Amniotic stem cell (primary cell): Measurements from ENCODE around the gene PSMB5.

ENCODE experiments used
- DNase-seq: peaks from one replicate; lab custom pipeline; 2025; lab: John Stamatoyannopoulos, UW

PSMB5 gene

DNA sequence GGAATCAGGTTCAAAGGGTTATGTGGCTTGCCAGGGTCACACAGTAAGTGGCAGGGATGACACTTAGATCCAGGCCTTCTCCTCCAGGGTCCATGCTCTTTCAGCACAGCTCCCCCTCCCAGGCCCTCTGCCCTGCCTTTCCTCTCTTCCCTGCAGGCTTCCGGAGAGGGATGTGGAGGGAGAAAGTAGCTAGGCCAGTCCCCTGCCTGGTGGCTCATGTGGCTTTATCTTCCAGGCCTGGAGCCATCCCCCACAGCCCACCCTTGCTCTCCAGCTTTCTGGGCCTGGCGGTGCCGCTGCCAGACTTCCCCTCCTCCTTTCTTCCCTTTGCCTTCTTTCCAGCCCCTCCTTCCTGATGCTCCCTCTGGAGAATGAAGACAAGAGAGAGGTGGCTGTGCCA, 9.1 kb upstream of the PSMB5 start:
- DNase-seq: no peak

DNA sequence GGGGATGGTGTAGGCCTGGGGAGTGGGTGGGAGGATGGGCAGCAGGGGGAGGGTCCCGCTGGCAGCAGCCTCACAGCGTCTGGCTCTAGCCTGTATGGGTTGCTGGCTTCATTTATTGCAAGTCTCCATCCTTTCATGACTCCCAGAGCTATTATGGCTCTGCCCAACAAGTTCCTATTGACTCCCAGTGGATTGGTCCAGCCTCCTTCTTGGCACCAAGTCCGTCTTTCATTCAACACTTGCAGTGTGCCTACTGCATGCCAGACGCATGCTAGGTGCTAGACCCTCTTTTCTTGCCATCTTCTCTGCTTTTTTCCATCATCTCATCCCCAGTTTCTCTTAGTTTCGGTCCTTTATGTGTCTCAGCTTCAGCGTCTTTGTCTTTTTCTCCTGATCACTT, 8.4 kb upstream of the PSMB5 start:
- DNase-seq: no peak

GRCh38 chr14:23042162-23042965, 7.7 kb upstream of the PSMB5 start, which contains the start of gene PSMB11:
PSMB11 (plus strand) TSS chr14:23042212; CDS start chr14:23042226, 14 bp downstream.
- no peak for DNase-seq

DNA sequence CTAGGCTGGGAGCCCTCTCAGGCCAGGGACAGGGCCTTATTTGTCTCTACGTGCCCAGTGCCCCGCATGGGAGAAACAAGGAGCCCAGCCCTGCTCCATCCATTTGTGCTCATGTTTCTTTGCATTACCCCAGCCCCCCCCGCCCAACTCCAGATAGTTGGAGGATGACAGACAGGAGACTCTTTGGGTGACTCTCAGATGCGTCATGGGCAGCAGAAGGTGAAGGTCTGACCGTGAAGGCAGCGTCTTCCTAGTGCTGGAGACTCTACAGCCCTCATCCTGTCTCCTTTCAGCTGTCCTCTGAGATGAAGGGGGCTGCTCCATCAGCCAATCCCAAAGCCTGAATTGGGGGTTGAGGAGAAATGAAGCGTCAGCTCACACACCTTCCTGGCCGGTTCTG, 7.0 kb upstream of the PSMB5 start:
- DNase-seq: no peak

- no peak for DNase-seq
These were observed 5.4 kb upstream of the PSMB5 start for GRCh38 chr14:23040100-23040499.

DNA sequence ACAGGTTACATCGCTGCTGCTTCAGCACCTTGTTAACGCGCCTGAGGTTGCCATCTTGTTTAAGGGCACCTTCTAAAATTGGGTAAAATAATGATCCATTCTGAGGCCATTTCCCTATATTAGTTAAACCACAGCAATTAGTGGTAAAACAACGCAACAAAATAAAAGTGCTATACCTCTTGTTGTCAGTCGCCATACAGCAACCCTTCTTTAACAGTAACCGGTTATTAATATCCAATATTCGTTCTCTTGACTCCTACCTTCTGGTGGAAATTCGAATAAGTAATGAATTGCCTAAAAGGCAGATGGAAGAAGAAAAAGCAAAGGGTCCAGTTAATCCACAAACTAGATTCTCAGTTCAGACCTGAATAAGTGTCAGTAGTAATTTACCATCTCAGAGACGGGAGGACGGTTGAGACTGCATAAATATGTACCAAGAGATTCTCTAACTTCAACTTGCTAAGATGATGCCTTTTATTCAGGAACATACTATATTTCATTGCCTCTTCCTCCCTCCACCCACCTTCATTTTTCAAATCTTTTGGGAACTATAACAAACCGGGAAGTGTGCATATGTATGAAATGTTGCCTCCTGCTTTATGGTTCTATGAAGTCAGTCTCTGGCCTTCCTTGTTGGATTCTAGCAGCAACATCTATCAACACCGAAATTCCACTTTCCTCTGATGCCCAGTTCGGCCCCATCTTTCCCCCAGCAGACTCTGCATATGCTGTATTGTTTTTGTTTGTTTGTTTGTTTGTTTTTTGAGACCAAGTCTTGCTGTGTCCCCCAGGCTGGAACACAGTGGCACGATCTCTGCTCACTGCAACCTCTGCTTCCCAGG, 824 bp upstream of the PSMB5 start:
- no peak for DNase-seq

- DNase-seq: no peak
These were observed 751 bp downstream of the PSMB5 start for GRCh38 chr14:23033801-23034497.

- no peak for DNase-seq
These were observed 1.4 kb downstream of the PSMB5 start for GRCh38 chr14:23033251-23033727.

DNA sequence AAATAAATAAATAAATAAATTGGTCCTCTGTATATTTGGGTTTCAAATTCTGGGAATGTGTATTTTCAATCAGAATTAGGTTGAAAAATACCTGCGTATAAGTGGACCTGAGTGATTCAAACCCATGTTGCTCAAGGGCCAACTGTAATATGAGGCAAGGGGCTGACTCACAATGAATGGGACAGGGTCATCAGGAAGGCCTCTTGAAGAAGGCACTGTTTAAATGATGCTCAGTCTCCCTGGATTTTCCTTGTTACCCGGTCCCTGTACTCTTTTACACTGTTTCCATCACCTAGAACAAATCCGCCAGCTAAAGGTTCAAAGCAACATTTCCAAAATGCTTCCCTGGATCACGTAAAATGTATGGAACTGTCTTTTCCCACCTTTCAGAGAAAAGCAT, 3.8 kb downstream of the PSMB5 start:
- no peak for DNase-seq

DNA sequence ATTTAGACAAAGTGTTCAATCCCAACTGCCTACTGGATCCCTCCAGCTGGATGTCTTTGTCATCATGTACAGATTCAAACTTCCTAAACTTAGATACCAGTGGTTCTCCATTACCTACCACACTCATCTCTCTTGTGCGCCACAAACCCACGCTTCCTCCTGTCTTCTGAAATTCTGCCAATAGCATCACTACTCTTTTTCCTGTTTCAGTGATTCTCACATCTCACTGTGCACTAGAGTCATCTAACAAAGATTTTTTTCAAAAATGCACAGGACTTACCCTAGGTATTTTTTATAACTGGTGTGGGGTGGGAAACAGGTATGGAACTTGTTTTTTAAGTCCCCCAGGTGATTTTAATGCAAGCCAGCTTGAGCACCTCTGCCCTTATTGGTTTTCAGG, 5.9 kb downstream of the PSMB5 start:
- DNase-seq: no peak

- DNase-seq: no peak
These were observed 9.4 kb downstream of the PSMB5 start for GRCh38 chr14:23025151-23025814.

DNA sequence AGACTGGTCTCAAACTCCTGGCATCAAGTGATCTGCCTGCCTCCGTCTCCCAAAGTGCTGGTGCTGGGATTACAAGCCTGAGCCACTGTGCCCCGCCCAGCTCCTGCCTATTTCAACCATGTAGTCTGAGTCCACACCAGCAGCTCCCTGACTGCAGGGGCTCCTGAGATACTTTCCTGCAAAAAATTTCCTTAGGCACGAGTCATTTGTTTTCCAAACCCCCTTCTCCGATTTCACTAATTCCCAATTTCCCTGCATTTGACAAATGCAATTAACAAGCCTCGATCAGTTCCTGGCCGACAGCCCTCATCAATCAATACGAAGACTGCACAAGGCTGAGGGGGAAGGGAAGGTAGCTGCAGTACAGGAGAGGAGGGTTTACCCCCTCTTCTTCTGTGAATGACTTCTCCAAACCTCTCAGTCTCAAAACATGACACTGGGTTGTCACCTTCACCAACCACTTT, 10.1 kb downstream of the PSMB5 start:
- DNase-seq: no peak

GRCh38 chr14:23023795-23024152, 10.9 kb downstream of the PSMB5 start:
- DNase-seq: no peak

- DNase-seq: no peak
These were observed 11.5 kb downstream of the PSMB5 start for GRCh38 chr14:23023022-23023794.

GRCh38 chr14:23021889-23022442, 12.7 kb downstream of the PSMB5 start:
- DNase-seq: no peak

- no peak for DNase-seq
These were observed 13.3 kb downstream of the PSMB5 start for GRCh38 chr14:23021434-23021833.

DNA sequence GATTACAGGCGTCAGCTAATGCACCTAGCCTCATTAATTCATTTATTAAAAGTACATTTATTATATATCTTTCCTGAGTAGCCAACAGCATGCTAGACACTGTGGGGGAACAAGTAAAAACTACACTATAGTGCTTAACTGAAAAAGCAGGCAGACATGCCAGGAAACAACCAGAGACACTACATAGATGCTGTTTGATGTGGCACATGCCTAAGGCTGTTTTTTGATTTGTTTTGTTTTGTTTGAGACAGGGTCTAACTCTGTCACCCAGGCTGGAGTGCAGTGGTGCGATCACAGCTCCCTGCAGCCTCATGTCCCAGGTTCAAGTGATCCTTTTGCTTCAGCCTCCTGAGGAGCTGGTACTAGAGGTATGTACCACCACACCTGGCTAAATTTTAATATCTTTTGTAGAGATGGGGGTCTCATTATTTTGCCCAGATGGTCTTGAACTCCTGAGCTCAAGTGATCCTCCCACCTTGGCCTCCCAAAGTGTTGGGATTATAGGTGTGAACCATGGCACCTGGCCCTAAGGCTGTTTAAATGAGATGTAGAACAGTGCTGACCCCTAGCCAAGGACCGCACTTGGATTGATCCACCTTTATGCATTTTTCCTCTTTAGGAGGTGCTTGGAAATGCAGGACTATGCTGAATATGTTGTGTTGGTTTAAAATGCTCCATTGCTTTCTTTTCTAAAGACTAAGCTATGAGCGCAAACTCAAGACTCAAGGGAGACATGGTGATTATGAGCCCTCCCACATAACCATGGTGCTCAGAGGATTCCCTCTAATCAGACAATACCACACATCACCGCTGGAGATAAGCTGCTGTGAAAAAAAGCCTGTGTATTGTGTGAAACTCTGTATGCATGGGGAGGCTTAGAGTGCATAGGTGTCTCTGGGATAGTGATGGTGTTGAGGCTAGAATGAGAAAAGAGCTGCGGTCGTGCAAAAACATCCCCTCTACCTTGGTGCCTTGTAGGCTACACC, 14.3 kb downstream of the PSMB5 start:
- no peak for DNase-seq

DNA sequence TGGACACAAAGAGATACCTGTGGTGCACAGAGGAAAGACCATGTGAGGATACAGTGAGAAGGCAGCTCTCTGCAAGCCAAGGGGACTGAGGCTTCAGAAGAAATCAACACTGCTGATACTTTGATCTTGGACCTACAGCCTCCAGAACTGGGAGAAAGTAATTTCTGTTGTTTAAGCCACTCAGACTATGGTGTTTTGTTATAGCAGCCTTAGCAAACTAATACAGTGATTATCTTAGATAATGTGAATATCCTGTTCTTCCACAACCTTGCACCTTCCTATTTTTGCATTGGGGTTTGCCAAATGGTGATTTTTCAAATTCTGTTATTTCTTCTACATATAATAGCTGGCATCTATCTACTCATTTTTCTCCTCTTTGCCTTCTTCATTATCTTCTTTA, 16.6 kb downstream of the PSMB5 start:
- DNase-seq: no peak

DNA sequence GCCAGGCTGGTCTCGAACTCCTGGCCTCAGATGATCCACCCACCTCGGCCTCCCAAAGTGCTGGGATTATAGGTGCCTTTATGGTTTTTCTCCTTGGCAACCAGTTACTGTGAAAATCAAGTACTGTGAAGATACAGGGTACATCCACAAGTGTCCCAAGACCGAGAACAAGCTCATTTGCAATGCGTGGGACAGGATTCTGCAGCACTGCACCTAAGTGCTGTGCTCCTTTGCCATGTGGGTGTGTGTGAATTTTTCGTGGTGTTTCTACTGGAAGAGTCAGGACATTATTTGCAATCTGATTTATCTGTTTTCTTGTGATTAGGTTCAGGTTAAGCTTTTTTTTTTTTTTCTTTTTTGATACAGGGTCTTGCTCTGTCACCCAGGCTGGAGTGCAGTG, 17.6 kb downstream of the PSMB5 start:
- no peak for DNase-seq

DNA sequence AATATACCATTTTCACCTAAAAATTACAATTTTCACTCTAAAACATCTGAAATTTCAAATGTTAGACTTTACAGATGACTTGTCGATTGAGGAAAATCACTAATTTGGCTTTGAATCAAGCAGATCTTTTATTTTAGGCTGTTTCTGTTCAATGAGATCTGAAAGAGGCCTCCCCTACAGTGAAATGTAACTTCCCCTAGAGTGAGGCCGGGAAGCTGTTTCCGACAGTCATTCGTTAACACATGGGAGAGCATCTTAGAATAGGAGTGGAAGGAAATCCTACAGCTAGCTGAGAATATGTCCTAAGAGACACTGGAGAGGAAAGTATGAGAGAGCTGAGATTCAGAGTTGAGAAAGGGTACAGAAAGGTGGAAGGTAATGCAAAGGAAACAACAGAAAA, 19.1 kb downstream of the PSMB5 start:
- DNase-seq: no peak
